HG02938 (cell line): ENCODE data around the gene FCRL2.
A peak's percentile ranks its signal among the peaks of the same experiment; 100 is the strongest.

Experiments
- ATAC-seq: cut with Tn5 transposase; IDR thresholded peaks from one replicate; pipeline ENCODE4 v1.9.1; 2021; ENCODE audit warnings: mild to moderate bottlenecking, moderate library complexity; ENCODE audit not compliant: unreplicated experiment

The FCRL2 gene, protein sequence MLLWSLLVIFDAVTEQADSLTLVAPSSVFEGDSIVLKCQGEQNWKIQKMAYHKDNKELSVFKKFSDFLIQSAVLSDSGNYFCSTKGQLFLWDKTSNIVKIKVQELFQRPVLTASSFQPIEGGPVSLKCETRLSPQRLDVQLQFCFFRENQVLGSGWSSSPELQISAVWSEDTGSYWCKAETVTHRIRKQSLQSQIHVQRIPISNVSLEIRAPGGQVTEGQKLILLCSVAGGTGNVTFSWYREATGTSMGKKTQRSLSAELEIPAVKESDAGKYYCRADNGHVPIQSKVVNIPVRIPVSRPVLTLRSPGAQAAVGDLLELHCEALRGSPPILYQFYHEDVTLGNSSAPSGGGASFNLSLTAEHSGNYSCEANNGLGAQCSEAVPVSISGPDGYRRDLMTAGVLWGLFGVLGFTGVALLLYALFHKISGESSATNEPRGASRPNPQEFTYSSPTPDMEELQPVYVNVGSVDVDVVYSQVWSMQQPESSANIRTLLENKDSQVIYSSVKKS

GRCh38 chr1:157776971-157777391, at the start of gene FCRL2:
Gene FCRL2, minus strand, starts transcription at chr1:157777132. Its CDS starts 59 bp downstream, at chr1:157777073.
- ATAC-seq, result peak; percentile 71

GRCh38 chr1:157820299-157820698, 43.4 kb upstream of the FCRL2 start:
- ATAC-seq, result no peak

DNA sequence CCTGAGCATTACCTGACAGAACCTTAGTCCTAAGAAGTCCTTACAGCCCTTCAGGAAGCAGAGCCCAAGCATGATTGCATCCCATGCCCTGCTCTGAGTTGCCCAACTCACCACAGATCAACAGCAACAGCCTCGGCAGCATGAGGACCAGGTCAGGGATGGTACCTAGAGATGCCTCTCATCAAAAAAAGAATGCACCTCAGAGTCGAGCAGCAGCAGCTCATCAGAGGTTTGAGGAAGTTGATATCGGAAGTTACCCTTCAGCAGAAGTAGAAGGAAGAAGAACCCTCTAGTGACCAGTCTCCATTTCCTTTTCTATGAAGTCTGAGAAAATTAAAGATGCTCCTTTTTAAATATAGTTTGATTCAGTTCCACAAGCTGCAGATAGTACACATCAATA, 43.0 kb upstream of the FCRL2 start, which contains the start of gene FCRL1:
TSS of gene FCRL1 (minus strand) at position 225 of the 400 bp plus-strand sequence. CDS start at position 142, 83 bp downstream.
- no peak for ATAC-seq

GRCh38 chr1:157819215-157819614, 42.3 kb upstream of the FCRL2 start:
- no peak for ATAC-seq

- no peak for ATAC-seq
These were observed 36.3 kb upstream of the FCRL2 start for GRCh38 chr1:157813269-157813668.

DNA sequence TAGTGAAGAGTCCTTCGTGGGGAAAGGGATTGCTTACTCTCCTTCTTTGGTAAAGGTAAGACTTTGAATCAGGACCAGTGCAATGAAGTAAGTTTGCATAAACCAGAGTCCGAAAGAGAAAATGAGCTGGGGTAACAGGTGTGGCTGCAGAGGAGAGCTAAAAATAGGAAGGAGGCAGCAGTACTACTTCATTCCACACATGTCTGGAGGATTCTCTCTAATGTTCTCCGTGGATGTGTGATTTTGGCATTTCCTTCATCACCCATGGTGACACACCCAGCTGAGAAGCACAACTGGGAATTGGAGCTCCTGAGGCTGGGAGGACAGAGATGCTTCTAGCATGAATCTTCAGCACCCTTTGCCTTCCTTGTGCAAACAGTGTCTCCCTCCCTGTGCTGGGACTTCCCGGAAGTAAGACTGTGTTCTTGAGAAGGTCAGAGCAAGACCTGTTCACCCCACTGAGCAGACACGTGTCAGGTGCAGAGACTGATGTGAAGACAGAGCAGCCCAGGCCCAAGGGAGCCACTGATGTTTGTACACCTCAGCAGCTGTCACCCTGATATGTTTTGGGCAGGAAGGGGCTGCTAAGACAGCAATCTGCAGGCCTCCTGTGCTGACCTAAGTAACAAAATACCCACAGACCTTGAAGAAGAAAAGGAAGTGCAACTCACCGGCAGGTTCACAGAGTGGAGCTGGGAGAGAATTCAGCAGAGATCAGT, 29.7 kb upstream of the FCRL2 start:
- peak; percentile 92 for ATAC-seq

DNA sequence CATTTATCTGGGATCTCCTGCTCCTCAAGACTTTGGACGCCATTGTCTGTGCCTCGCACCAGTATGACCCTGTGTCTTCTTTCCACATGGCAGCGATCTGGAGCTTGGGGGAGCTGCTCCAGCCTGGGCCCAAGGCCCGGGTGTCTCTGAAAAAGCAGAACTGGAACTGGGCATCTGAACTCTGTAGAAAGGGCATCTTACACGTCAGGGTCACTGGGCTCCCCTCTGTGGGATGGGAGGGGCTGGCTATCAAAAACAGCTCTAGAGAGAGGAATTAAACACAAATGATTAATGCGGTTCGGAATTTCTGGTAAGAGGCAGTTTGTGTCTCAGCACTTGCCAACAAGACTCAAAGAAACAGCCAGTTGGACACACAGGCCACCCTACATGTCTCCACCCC, 26.9 kb upstream of the FCRL2 start:
- no peak for ATAC-seq

GRCh38 chr1:157799996-157800395, 23.1 kb upstream of the FCRL2 start:
- ATAC-seq, result no peak

DNA sequence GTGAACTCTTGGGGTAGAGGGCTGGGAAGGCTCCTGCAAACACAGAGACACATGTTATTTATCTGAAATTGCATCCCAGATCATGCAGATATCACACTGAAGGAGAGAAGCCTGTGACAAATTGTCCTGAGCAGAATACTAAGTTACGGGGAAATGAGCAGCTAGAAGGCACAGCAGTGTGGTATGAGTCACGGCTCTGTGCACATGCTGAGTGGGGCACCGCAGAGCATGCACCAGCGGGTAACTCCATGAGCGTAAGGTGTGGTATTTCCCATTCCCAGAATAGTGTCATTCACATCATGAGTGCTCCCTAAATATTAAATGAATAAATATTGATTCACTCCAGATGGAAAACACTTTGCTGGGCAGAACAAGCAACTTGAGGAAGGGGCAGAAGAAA, 21.3 kb upstream of the FCRL2 start:
- ATAC-seq, result no peak

- ATAC-seq, result no peak
These were observed 8.3 kb upstream of the FCRL2 start for GRCh38 chr1:157785248-157785647.

- no peak for ATAC-seq
These were observed 7.9 kb upstream of the FCRL2 start for GRCh38 chr1:157784801-157785200.

DNA sequence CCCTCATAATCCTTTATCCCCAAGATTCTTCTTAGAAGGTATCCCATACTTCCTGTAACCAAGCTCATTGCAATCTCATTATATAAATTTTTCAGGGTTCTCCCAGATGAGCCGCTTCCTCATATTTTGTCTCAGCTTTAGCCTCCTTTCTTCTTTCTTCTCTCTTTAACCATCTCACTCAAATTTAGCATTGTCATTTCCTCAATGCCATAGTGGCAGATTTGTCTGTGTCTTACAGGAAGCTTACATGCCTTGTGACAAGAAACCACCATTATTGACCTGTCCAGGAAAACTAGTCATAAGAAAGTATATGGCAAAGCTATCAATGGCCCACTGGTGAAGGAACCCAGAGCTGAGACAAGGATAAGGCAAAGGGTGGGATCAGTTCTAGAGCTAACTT, 6.0 kb upstream of the FCRL2 start:
- no peak for ATAC-seq

GRCh38 chr1:157781048-157781447, 4.1 kb upstream of the FCRL2 start:
- ATAC-seq, result peak; percentile 49

DNA sequence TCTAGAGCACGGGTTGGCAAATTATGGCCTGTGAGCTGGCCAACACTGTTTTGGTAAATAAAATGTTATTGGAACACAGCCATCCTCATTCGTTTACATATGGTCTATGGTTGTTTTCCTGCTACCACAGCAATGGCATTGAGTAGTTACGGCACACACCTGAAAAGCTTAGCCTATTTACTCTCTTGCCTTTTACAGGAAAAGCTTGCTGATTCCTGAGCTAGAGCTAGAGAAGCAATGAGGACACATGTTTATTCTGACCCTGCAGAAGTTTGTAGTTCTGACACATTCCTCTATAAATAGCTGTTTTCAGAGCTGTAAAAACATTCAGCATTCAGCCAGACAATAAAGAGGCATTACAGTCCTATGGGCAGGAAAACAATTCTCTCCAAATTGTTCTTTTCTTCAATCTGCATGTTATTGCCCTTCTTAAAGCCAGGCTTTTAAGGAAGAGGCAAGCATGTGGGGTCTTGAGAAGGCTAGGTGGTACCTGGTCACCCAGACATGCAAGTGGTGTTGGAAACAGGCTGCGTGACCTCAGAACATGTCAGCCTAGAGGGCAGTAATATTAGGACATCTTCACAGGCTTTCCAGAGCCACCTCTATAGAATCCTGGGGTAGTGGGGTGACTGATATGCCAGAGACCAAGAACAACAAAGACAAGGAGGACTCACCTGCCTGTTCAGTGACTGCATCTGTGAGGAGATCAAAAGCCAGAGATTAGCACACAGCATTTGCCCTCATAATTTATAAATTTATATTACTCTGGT, 1.6 kb downstream of the FCRL2 start:
- ATAC-seq, result no peak

DNA sequence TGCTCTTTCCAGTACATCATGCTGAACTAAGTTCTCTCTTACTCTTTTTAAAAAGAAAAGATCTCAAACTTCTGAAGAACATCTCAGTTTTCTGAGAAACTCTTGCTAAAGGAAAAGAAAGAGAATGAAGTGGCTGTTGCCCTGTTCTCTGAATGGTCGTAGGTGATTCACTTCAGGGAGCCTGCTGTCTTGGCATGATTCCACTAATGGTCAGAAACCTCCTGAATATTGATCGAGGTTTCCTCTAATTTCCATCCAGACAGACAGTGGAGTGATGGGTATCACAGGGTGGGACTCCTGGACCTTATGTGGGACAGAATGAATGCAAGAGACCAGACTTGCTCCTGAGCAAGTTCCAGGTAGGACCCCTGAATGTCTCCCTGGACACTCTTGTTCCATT, 2.5 kb downstream of the FCRL2 start:
- no peak for ATAC-seq

- ATAC-seq, result peak; percentile 49
These were observed 3.2 kb downstream of the FCRL2 start for GRCh38 chr1:157773493-157774350.

- ATAC-seq, result no peak
These were observed 5.1 kb downstream of the FCRL2 start for GRCh38 chr1:157771661-157772425.

DNA sequence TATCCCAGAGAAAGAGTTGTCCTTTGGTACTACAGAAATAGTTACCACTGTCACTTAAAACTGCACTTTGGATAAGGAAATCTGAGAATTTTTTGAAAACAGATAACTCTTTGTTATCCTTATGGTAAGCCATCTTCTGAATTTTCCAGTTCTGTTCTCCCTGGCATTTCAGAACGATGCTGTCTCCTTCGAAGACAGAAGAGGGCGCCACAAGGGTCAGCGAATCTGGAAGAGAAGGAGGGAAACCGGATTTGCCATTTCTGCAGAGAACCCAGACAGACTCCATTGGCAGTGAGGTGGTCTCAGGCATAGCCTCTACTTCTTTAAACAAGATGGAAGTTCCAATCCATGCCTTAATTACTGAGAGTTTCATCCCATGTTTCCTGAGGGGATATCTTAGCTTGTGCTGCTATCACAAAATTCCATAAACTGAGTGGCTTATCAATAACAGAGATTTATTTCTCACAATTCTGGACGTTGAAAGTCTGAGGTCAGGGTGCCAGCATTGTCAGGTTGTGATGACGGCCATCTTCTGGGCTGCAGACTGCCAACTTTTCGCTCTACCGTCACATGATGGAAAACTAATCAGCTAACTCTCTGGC, 6.4 kb downstream of the FCRL2 start:
- no peak for ATAC-seq

DNA sequence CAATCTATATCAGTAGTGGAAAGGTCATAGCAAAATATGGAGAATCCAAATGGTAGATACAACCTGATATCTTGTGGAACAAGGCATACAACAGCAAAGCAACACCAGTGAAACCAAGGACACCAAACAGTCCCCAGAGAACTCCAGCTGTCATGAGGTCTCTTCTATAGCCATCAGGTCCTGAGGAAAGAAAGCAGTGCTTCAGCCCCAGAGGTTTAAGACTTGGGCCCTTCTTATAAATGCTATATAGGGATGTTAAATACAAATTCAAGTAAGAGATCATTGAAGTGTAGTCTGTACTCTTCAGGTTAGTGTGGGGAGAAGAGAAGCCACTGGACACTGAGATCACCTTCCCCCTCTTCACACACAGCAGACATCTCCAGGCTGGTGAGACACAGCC, 10.1 kb downstream of the FCRL2 start:
- no peak for ATAC-seq
